WTC11 (cell line): ENCODE measurements around the gene HNRNPUL2. TPM values are rescaled to one million over a fixed set of nuclear protein-coding genes. Genes with fewer than 3 reads are reported as not detected.

Experiments used
- ATAC-seq: fragments of 200-7000 bp; cut with Tn5 transposase; 2 replicates; pipeline ENCODE4 v1.10.0; 2021; ENCODE audit warnings: mild to moderate bottlenecking, moderate library complexity
- CTCF ChIA-PET: fragments of 300-600 bp; sonication (Branson Sonifier 250); formaldehyde crosslinking; loops from one replicate; lab custom pipeline; 2021; ENCODE audit warnings: antibody characterized with exemption; lab: Charles Lee
- POLR2A ChIA-PET: fragments of 350-600 bp; sonication (Branson Sonifier 250); formaldehyde crosslinking; loops from one replicate; lab custom pipeline; 2021; ENCODE audit warnings: antibody characterized with exemption; lab: Charles Lee
- DNase-seq: peaks from one replicate; pipeline ENCODE4 v3.0.0; 2021; ENCODE audit warnings: low spot score
- H3K27ac Mint-ChIP-seq: 2 replicates; pipeline ENCODE4 v1.8.0; 2021; ENCODE audit warnings: mixed read lengths
- H3K27me3 Mint-ChIP-seq: 2 replicates; pipeline ENCODE4 v1.8.0; 2021; ENCODE audit warnings: low read depth, mild to moderate bottlenecking, moderate library complexity, mixed read lengths
- H3K36me3 Mint-ChIP-seq: 2 replicates; pipeline ENCODE4 v1.8.0; 2021; ENCODE audit warnings: mixed read lengths
- H3K4me1 Mint-ChIP-seq: 2 replicates; pipeline ENCODE4 v1.8.0; 2022; ENCODE audit warnings: mixed read lengths
- H3K4me3 Mint-ChIP-seq: 2 replicates; pipeline ENCODE4 v1.8.0; 2021; ENCODE audit warnings: mild to moderate bottlenecking, moderate library complexity, mixed read lengths
- H3K9me3 Mint-ChIP-seq: 2 replicates; pipeline ENCODE4 v1.8.0; 2021; ENCODE audit warnings: mixed read lengths
- ATF1 ChIP-seq: sonication (generic); formaldehyde crosslinking; IDR thresholded peaks from 2 replicates; pipeline ENCODE4 v1.8.1; 2023; ENCODE audit warnings: mild to moderate bottlenecking, moderate library complexity, missing genetic modification reagents
- CREM ChIP-seq: sonication (generic); formaldehyde crosslinking; IDR thresholded peaks from 2 replicates; pipeline ENCODE4 v1.8.1; 2022; ENCODE audit warnings: mild to moderate bottlenecking, missing genetic modification reagents, moderate library complexity
- E2F4 ChIP-seq: sonication (generic); formaldehyde crosslinking; IDR thresholded peaks from 2 replicates; pipeline ENCODE4 v1.8.1; 2022; ENCODE audit warnings: low read depth, mild to moderate bottlenecking, moderate library complexity, missing genetic modification reagents, borderline replicate concordance
- E2F5 ChIP-seq: sonication (generic); formaldehyde crosslinking; IDR thresholded peaks from 2 replicates; pipeline ENCODE4 v1.8.1; 2022; ENCODE audit warnings: mild to moderate bottlenecking, moderate library complexity, missing genetic modification reagents
- ETV6 ChIP-seq: sonication (generic); formaldehyde crosslinking; IDR thresholded peaks from 2 replicates; pipeline ENCODE4 v1.8.1; 2022; ENCODE audit warnings: mild to moderate bottlenecking, missing genetic modification reagents
- GABPB1 ChIP-seq: sonication (generic); formaldehyde crosslinking; IDR thresholded peaks from 2 replicates; pipeline ENCODE4 v1.8.1; 2023; ENCODE audit warnings: mild to moderate bottlenecking, missing genetic modification reagents
- MXD4 ChIP-seq: fragments of 250-450 bp; sonication (Bioruptor Pico); IDR thresholded peaks from 2 replicates; pipeline ENCODE4 v1.8.0; 2021; ENCODE audit warnings: mild to moderate bottlenecking, moderate library complexity, borderline replicate concordance
- NFE2L1 ChIP-seq: sonication (generic); formaldehyde crosslinking; IDR thresholded peaks from 2 replicates; pipeline ENCODE4 v1.8.1; 2023; ENCODE audit warnings: missing genetic modification reagents
- NFYB ChIP-seq: sonication (generic); formaldehyde crosslinking; conservative IDR thresholded peaks from 2 replicates; pipeline ENCODE4 v1.8.0; 2022; ENCODE audit warnings: low read depth, missing genetic modification reagents
- TEAD4 ChIP-seq: sonication (generic); formaldehyde crosslinking; IDR thresholded peaks from 2 replicates; pipeline ENCODE4 v1.8.0; 2022; ENCODE audit warnings: mild to moderate bottlenecking, missing genetic modification reagents
- ZNF121 ChIP-seq: sonication (generic); formaldehyde crosslinking; IDR thresholded peaks from 2 replicates; pipeline ENCODE4 v1.8.0; 2023; ENCODE audit warnings: missing genetic modification reagents
- ZNF219 ChIP-seq: sonication (generic); formaldehyde crosslinking; IDR thresholded peaks from 2 replicates; pipeline ENCODE4 v1.8.0; 2023; ENCODE audit warnings: missing genetic modification reagents, mild to moderate bottlenecking, borderline replicate concordance
- ZNF281 ChIP-seq: sonication (generic); formaldehyde crosslinking; IDR thresholded peaks from 2 replicates; pipeline ENCODE4 v1.8.0; 2023; ENCODE audit warnings: mild to moderate bottlenecking, missing genetic modification reagents
- ZNF423 ChIP-seq: fragments of 250-450 bp; sonication (Bioruptor Pico); IDR thresholded peaks from 2 replicates; pipeline ENCODE4 v2.1.2; 2022; ENCODE audit warnings: mild to moderate bottlenecking, moderate library complexity
- ZNF532 ChIP-seq: fragments of 250-450 bp; sonication (Bioruptor Pico); IDR thresholded peaks from 2 replicates; pipeline ENCODE4 v1.9.0; 2021; ENCODE audit warnings: mild to moderate bottlenecking, borderline replicate concordance
- ZNF671 ChIP-seq: fragments of 250-450 bp; sonication (Bioruptor Pico); IDR thresholded peaks from 2 replicates; pipeline ENCODE4 v1.8.0; 2021; ENCODE audit warnings: mild to moderate bottlenecking
- ZSCAN18 ChIP-seq: fragments of 250-450 bp; sonication (Bioruptor Pico); IDR thresholded peaks from 2 replicates; pipeline ENCODE4 v2.1.2; 2022; ENCODE audit warnings: mild to moderate bottlenecking, moderate library complexity
- total RNA-seq: library from RNA; stranded (reverse); gene quantifications from 3 replicates; pipeline ENCODE4 v1.2.3, GENCODE V29; 2021

The HNRNPUL2 gene
- total RNA-seq, 1 experiment from 2014 or later, result 42.1 TPM

GRCh38 chr11:62707277-62707861, 19.9 kb downstream of the HNRNPUL2 start, which contains the start of the genes BSCL2 and GNG3 (continued):
- TF ChIP-seq ZNF281 (CRISPR knock-in tag), result peak; percentile 100
- TF ChIP-seq MXD4 (CRISPR knock-in tag), result no peak
- TF ChIP-seq GABPB1, result no peak
- TF ChIP-seq E2F5 (CRISPR knock-in tag), result 0 out of 2 replicates have a peak, but pooled peaks have one; percentile 29
- no peak for TF ChIP-seq TEAD4 (CRISPR knock-in tag)
- no peak for TF ChIP-seq ZNF423 (CRISPR knock-in tag)
- no peak for TF ChIP-seq ZNF219
- TF ChIP-seq ZNF121 (CRISPR knock-in tag), result peak; percentile 45; the same call in 1 of the 2 replicates
- TF ChIP-seq E2F4 (CRISPR knock-in tag), result no peak
- TF ChIP-seq ZNF671 (CRISPR knock-in tag), result no peak
- TF ChIP-seq ZNF532 (CRISPR knock-in tag), result no peak
- no peak for TF ChIP-seq ZSCAN18 (CRISPR knock-in tag)
- TF ChIP-seq ETV6, result peak; percentile 87
- TF ChIP-seq ATF1 (CRISPR knock-in tag), result no peak
- TF ChIP-seq NFE2L1, result peak; percentile 77

- Mint-ChIP-seq H3K9me3 (no peaks in the 10 kb centered on the region), H3K4me1 (peaks cover 38% of the 10 kb centered on the region), H3K36me3 (peaks cover 27% of the 10 kb centered on the region), H3K4me3 (peak overlapping the region; percentile 92), H3K27me3 (no peaks in the 10 kb centered on the region; the same call in 1 of the 2 replicates), H3K27ac (peak overlapping the region; percentile 98)
- TF ChIP-seq NFYB (CRISPR knock-in tag) (no peak), CREM (CRISPR knock-in tag) (0 out of 2 replicates have a peak, but pooled peaks have one; percentile 5)
- DNase-seq, result no peak
- ATAC-seq, result no peak
- CTCF ChIA-PET, result interaction anchor here (1.0 to 4.0 kb wide), 21 partner anchors 9 to 199 kb away, joined by 3 to 24 read pairs (median 5); partner anchors contain the start of genes B3GAT3, C11orf98, CSKMT and GANAB
- POLR2A ChIA-PET, result interaction anchor here (0.6 to 6.0 kb wide), 18 partner anchors 18 to 161 kb away, joined by 3 to 35 read pairs (median 6); partner anchors contain the start of genes B3GAT3, C11orf98, CSKMT and HNRNPUL2
Observed at GRCh38 chr11:62706850-62707247, 20.4 kb downstream of the HNRNPUL2 start.
